T-helper 9 cell (primary cell): ENCODE measurements around the gene TMEM235.

Source experiments
- DNase-seq: peaks from one replicate; pipeline ENCODE4 v3.0.0-alpha.2; 2020

The TMEM235 gene

DNA sequence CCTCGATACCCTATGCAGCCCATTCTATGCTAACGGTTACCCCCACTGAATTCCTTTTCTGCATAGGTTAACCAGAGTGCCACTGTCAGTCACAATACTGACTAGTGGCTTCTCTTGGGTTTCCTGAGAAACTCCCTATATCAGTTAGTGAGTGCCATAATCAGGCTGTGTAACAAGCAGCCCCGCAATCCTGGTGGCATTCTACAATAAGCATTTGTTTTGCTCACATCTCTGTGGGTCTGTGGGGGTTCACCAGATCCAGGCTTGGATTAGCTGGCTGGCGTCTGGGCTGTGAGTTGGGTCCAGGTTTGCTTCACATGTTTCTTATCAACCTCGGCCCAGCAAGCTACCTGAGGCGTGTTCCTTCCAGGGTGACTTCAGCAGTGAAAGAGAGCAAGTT, 42.4 kb downstream of the TMEM235 start:
- no peak for DNase-seq

DNA sequence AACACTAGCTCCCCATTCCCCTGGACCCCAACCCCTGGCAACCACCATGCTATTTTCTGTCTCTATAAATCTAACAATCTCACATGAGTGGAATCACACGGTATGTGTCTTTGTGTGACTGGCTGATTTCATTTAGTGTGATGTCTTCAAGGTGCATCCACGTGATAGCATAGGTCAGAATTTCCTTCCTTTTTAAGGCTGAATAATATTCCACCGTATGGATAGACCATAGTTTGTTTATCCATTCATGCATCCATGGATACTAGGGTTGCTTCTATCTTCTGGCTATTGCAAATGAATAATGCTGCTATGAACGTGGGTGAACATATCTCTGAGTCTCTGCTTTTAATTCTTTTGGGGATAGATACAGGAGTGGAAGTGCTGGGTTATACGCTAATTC, 43.9 kb downstream of the TMEM235 start:
- DNase-seq, result no peak

DNA sequence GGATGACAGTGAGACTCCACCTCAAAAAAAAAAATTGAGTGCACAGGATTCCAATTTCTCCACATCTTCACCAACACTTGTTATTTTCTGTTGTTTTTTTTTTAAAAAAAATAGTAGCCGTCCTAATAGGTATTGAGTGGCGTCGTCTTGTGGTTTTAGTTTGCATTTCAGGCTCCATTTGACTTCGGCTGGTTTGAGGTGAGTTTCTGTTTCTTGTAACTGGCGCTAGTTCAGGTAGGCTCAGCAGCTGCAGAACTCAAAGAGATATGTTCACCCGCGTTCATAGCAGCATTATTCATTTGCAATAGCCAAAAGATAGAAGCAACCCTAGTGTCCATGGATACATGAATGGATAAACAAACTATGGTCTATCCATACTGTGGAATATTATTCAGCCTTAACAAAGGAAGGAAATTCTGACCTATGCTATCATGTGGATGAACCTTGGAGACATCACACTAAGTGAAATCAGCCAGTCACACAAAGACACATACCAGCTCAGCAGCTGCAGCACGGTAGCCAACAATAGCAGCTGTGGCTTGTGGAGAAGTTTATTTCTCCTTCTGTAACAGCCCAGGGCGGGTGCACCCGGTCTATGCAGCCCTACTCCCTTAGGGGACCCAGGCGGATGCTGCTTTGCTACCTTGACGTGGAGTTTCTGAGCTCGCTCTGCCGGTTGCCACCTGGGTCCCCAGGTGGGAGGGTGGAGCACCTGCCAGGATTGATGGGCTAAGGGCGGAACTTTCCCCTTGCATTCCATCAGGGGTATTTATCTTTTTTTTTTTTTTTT, 44.9 kb downstream of the TMEM235 start:
- no peak for DNase-seq

DNA sequence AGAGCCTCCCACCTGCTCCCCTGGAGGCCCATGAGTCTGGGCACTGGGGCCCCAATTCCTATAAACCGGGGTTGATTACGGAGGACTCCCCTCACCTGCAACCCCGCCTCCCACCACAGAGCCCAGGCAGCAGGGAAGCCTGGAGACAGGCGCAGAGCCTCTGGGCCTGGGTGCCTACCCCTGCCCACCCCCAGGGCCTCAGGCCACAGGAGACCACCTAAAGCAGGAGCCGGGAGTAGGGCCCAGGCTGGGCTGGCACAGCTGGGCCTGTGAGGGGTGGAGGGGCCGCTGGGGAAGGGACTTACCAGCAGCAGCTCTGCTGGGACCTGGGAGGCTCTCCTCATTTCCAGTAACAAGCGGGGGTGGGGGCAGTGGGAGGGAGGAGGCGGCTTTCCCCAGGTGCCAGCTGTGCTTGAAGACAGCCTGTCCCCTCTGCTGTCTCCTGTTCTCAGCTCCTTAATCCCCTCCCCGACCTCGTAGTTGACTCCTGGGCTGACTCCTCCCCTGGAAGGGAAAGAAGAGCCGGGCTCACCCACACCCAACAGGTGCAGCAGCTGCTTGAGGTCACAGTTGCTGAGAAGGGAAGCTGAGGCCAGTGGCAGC, 46.8 kb downstream of the TMEM235 start:
- no peak for DNase-seq

DNA sequence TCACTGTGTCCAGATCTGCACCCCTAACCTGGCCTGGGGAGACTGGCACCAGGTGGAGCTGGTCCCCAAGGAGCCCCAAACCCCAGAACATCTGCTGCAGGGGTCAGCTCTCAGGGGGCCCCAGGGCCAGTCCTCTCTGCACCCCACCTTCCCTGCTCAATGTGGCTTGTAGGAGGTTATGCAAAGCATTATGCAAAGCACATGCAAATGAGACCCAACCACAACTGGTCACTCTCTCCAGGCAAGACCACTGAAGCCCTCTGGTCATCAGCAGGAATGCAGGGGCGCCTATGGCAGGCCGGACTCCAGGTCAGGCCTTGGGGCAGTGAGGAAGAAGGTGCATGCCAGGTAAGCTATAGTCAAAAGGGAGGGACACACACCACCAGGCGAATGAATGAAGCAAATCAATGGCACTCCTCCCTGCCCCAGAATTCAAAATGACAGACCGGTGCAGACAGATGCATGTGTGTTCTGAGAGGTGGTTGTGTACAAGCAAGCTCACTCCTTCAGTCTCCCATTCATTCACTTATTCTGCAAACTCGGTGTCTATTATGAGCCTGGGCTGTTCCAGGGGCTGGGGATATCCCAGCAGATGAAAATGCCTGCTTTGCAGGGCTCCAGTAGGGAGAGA, 48.0 kb downstream of the TMEM235 start:
- DNase-seq, result no peak

DNA sequence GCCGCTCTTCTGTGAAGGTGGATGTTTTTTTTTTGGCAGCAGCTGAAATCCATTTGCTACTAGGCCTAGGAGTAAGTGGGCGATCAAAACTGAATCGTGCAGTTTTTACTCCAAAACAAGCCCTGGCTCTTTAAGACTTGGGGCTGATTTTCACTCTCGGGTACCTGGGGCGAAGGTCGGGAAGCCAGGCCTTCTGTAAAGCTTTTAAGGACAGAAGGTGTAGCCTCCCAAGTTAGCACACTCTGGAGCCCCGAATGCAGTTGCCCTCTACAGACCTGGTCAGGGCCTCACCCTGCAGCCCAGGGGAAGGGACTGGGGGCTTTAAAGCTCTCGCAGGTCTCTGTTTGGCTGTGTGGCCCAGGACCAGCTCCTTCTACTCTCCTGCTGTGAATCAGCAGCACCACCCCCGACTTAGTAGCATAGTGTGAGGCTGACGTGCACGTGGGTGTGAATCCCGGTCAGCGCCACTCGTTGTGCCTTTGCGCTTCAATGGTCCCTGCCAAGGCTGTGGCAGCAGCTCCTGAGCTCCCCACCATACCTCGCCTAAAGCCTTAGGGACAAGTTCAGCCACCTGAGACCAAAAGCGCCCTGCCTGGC, 49.9 kb downstream of the TMEM235 start:
- no peak for DNase-seq

DNA sequence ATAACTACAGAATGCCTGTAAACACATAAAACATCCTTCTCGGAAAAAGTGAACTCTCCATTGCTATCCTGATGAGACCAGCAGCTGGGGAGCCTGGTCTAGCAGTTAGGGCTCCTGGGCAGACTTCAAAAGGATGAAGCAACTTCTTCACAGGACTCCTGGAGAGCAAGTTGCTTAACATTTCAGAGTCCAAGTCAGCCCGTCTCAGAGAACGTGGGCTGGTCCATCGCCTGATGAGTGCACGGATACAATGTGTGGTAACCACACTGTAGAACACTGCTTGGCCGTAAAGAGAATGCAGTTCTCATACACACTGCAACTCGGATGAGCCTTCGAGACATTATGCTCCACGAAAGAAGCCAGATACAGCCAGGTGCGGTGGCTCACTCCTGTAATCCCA, 52.7 kb downstream of the TMEM235 start:
- no peak for DNase-seq

DNA sequence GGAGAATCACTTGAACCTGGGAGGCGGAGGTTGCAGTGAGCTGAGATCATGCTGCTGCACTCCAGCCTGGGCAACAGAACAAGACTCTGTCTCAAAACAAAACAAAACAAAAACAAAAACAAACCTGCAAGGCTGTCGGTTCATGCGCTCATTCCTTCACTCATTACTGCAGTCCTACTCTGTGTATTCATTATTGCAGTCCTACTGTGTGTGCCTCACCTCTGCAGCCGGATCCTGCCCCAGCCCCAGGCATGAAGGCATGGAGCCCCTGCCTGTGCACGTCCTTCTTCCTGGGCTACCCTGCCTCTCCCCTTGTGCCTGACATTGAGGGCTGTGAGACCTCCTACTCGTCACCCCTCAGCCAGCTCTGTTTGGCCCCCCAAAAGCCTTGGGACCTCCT, 57.6 kb downstream of the TMEM235 start:
- no peak for DNase-seq

DNA sequence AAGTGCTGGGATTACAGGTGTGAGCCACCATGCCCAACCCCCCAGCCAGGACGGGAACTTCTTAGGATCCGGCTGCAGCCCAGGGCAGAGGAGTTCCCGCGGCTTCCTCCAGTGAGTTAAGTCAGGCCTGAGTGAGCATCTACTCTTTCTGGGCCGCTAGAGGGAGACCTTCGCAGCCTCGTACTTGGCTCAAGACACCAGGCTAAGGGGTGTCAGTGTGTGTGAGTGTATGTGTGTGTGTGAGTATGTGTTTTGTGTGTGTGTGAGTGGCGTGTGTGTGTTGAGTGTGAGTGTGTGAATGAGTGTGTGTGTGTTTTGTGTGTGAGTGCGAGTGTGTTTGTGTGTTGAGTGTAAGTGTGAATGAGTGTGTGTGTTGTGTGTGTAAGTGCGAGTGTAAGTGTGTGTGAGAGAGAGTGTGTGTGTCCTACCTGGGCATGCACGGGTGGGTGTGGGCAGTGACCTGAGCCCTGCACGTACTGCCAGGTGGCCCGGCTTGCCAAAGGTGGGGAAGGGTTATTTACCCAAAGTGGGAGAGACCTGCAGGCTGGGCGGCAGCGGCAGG, 58.5 kb downstream of the TMEM235 start:
- peak; percentile 59 for DNase-seq
